ENCODE results near the gene AGK. TPM values are rescaled to one million over a fixed set of nuclear protein-coding genes. Genes with fewer than 3 reads are reported as not detected.

Gene AGK
- total RNA-seq, 1 experiment from 2014 or later, result 44.1 TPM

- CTCF ChIA-PET, result no interaction called here
Measured at GRCh38 chr7:141515941-141516340, 35.3 kb upstream of the AGK start.

GRCh38 chr7:141519623-141520022 lies 31.6 kb upstream of the AGK start:
- Histone ChIP-seq H2AFZ (no peak overlapping the region), H3K4me2 (no peak overlapping the region), H3K4me3 (no peak overlapping the region), H3K27me3 (ENCODE audit: insufficient read depth, low read depth) (peaks cover 92% of the 10 kb centered on the region), H3K9me3 (ENCODE audit: insufficient read depth, low read depth) (no peaks in the 10 kb centered on the region; the same call in 1 of the 2 replicates), H4K20me1 (ENCODE audit: insufficient read depth) (no peaks in the 10 kb centered on the region), H3K9me2 (ENCODE audit: insufficient read depth) (no peaks in the 10 kb centered on the region), H3K36me3 (ENCODE audit: low read depth) (no peaks in the 10 kb centered on the region), H3K4me1 (replicated peaks; ENCODE audit: insufficient read depth) (no peaks in the 10 kb centered on the region), H3K27ac (no peak overlapping the region), H3F3A (ENCODE audit: insufficient read depth, low read depth) (no peaks in the 10 kb centered on the region), H3K79me2 (ENCODE audit: low read depth) (no peaks in the 10 kb centered on the region)
- intact Hi-C loops (cut with micrococcal nuclease; ENCODE audit: unreplicated experiment), result no loop called here
- DNase-seq, result no peak
- no TSS peak for BruUV-seq (replicated peaks)
- ChIA-PET POLR2A (ENCODE audit: unreplicated experiment) (interaction anchor here (0.9 kb wide), 1 partner anchor 218 kb away, joined by 3 read pairs; the partner anchor contains the start of gene SSBP1), CTCF (no interaction called here)
- no peak for TF ChIP-seq CTCF (conservative IDR thresholded peaks at IDR 0.05)
- TF ChIP-seq EZH2 (IDR thresholded peaks at IDR 0.05; ENCODE audit: low read depth), result no peak

More at GRCh38 chr7:141515941-141516340, 35.3 kb upstream of the AGK start:
- Histone ChIP-seq H3K36me3 (ENCODE audit: low read depth) (no peaks in the 10 kb centered on the region), H3K9me2 (ENCODE audit: insufficient read depth) (no peaks in the 10 kb centered on the region), H3K4me1 (replicated peaks; ENCODE audit: insufficient read depth) (no peaks in the 10 kb centered on the region), H4K20me1 (ENCODE audit: insufficient read depth) (no peaks in the 10 kb centered on the region), H3K27ac (no peak overlapping the region), H3K9me3 (ENCODE audit: insufficient read depth, low read depth) (no peaks in the 10 kb centered on the region; the same call in 1 of the 2 replicates), H3K27me3 (ENCODE audit: insufficient read depth, low read depth) (peaks cover 85% of the 10 kb centered on the region), H3K79me2 (ENCODE audit: low read depth) (no peaks in the 10 kb centered on the region), H3K4me2 (no peak overlapping the region), H3K4me3 (no peak overlapping the region), H2AFZ (no peak overlapping the region), H3F3A (ENCODE audit: insufficient read depth, low read depth) (no peaks in the 10 kb centered on the region)
- intact Hi-C loops (cut with micrococcal nuclease; ENCODE audit: unreplicated experiment), result no loop called here
- TF ChIP-seq CTCF (conservative IDR thresholded peaks at IDR 0.05), result no peak
- TF ChIP-seq EZH2 (IDR thresholded peaks at IDR 0.05; ENCODE audit: low read depth), result no peak
- POLR2A ChIA-PET (ENCODE audit: unreplicated experiment), result no interaction called here
- no peak for DNase-seq
- BruUV-seq (replicated peaks), result no TSS peak

- H3K27ac ChIP-seq, result no peak overlapping the region
- no peak overlapping the region for H3K4me3 ChIP-seq
- no peaks in the 10 kb centered on the region for H3K79me2 ChIP-seq (ENCODE audit: low read depth)
- no peak overlapping the region for H2AFZ ChIP-seq
- no peaks in the 10 kb centered on the region for H3F3A ChIP-seq (ENCODE audit: insufficient read depth, low read depth)
- POLR2A ChIA-PET (ENCODE audit: unreplicated experiment), result no interaction called here
- intact Hi-C loops (cut with micrococcal nuclease; ENCODE audit: unreplicated experiment), result no loop called here
- no peak overlapping the region for H3K4me2 ChIP-seq
- no peaks in the 10 kb centered on the region for H3K9me2 ChIP-seq (ENCODE audit: insufficient read depth)
- H3K27me3 ChIP-seq (ENCODE audit: insufficient read depth, low read depth), result peaks cover 95% of the 10 kb centered on the region
- no peaks in the 10 kb centered on the region for H3K36me3 ChIP-seq (ENCODE audit: low read depth)
- H3K9me3 ChIP-seq (ENCODE audit: insufficient read depth, low read depth), result no peaks in the 10 kb centered on the region
- no TSS peak for BruUV-seq (replicated peaks)
- no peaks in the 10 kb centered on the region for H4K20me1 ChIP-seq (ENCODE audit: insufficient read depth)
- DNase-seq, result no peak
- TF ChIP-seq CTCF (conservative IDR thresholded peaks at IDR 0.05), result no peak
- TF ChIP-seq EZH2 (IDR thresholded peaks at IDR 0.05; ENCODE audit: low read depth), result no peak
- no peaks in the 10 kb centered on the region for H3K4me1 ChIP-seq (replicated peaks; ENCODE audit: insufficient read depth)
- CTCF ChIA-PET, result no interaction called here
Measured at GRCh38 chr7:141522657-141523342, 28.4 kb upstream of the AGK start.

All from PC-9 (cell line).